GM19438 (cell line): ENCODE data around the gene PCBP3.

Experiments
- ATAC-seq: cut with Tn5 transposase; IDR thresholded peaks from one replicate; pipeline ENCODE4 v1.9.1; 2021; ENCODE audit warnings: low read depth; ENCODE audit not compliant: unreplicated experiment

PCBP3 gene

DNA sequence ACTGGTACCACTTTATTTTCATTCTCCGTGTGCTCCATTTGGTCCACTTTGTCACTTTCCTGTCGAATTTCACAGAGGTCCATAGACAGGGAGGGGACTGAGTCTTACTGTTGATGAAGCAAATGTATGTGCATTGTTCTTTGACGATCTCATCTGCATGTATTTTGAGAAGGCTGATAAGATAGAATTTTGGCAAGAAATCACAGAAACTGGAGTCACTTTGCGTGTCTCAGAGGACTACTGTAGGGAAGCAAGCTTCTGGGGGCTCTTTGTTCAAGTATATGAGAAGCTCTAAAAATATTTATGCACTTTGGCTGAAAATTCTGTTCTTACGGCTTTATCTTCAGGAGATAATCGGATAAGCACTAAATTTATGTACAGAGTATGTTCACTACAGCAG, 78.1 kb downstream of the PCBP3 start:
- no peak for ATAC-seq

GRCh38 chr21:45723049-45723958, 79.8 kb downstream of the PCBP3 start:
- ATAC-seq = no peak

GRCh38 chr21:45724345-45724961, 80.9 kb downstream of the PCBP3 start:
- no peak for ATAC-seq

- ATAC-seq = no peak
These were observed 81.7 kb downstream of the PCBP3 start for GRCh38 chr21:45724994-45725843.

DNA sequence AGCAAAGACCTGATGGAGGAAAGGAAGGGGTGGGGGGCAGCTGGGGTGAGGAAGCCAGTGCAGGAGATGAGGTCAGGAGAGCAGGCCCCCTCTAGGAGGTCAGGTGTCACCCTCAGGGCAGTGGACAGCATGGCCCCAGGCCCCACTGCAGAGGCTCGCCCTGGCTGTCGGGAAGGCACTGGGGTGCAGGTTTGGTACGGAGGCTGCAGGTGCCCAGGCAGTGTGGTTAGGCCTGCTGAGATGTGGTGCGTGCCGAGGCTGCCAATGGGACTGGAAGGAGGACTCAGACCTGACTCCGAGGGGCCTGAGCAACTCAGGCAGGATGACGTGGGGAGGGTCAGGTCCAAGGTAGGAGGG, 82.3 kb downstream of the PCBP3 start:
- ATAC-seq = no peak

GRCh38 chr21:45726438-45726837, 82.9 kb downstream of the PCBP3 start:
- no peak for ATAC-seq

GRCh38 chr21:45727390-45727789, 83.9 kb downstream of the PCBP3 start:
- no peak for ATAC-seq

- ATAC-seq = no peak
These were observed 91.9 kb downstream of the PCBP3 start for GRCh38 chr21:45735259-45736000.

- no peak for ATAC-seq
These were observed 92.6 kb downstream of the PCBP3 start for GRCh38 chr21:45736042-45736689.

- no peak for ATAC-seq
These were observed 93.4 kb downstream of the PCBP3 start for GRCh38 chr21:45736690-45737484.

DNA sequence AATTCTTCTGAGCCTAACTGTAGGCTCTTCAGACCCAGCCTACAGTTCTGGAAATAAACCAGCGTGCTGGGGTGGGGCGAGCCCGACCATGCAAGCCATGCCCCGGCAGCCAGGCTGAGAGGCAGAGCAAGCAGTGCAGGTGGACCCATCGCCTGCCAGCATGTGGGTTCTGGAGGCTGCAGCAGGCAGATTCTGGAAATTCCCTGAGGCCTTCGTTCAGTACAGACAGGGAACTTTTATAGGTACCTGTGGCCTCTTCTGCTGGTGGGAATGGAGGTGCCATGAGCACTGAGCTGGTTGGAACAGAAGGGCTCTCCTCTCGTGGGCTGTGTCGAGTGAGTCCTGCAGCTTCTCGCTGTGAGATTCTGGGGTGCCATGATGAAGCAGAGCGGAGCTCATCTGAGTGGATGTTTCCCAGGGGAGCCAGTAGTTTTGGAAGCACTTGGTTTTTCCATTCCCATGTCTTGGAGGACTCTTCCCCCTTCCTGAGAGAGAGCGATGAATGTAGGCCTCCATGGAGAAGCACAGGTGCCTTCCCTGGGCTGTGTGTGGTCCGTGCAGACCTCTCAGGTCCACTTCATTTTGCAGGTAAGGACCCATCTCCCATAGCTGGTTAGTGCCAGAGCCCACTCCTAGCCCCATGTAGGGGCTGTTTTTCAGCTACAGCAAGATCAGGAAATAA, 94.1 kb downstream of the PCBP3 start:
- no peak for ATAC-seq

DNA sequence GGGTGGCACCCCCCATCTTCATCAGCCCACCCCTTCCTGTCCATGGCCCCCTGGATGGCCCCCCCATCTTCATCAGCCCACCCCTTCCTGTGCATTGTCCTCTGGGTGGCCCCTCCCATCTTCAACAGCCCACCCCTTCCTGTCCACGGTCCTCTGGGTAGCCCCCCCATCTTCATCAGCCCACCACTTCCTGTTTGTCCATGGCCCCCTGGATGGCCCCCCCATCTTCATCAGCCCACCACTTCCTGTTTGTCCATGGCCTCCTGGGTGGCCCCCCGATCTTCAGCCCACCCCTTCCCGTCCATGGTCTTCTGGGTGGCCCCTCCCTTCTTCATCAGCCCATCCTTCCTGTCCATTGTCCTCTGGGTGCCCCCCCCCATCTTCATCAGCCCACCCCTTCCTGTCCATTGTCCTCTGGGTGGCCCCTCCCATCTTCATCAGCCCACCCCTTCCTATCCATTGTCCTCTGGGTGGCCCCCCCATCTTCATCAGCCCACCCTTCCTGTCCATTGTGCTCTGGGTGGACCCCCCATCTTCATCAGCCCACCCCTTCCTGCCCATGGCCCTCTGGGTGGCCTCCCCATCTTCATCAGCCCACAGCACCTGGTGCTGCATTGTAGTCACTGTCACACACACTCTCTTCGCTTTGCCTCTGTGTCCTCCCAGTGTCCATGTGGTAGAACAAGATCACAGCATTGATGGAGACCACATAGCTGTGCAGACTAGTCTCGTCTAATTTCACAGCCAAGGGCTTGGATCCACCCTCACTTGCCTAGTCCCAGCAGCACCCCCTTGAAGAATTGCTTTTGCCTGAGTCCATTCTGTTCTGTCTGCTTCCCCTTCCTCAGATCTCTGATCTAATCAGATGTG, 95.9 kb downstream of the PCBP3 start:
- ATAC-seq = no peak

- no peak for ATAC-seq
These were observed 96.5 kb downstream of the PCBP3 start for GRCh38 chr21:45740088-45740440.

DNA sequence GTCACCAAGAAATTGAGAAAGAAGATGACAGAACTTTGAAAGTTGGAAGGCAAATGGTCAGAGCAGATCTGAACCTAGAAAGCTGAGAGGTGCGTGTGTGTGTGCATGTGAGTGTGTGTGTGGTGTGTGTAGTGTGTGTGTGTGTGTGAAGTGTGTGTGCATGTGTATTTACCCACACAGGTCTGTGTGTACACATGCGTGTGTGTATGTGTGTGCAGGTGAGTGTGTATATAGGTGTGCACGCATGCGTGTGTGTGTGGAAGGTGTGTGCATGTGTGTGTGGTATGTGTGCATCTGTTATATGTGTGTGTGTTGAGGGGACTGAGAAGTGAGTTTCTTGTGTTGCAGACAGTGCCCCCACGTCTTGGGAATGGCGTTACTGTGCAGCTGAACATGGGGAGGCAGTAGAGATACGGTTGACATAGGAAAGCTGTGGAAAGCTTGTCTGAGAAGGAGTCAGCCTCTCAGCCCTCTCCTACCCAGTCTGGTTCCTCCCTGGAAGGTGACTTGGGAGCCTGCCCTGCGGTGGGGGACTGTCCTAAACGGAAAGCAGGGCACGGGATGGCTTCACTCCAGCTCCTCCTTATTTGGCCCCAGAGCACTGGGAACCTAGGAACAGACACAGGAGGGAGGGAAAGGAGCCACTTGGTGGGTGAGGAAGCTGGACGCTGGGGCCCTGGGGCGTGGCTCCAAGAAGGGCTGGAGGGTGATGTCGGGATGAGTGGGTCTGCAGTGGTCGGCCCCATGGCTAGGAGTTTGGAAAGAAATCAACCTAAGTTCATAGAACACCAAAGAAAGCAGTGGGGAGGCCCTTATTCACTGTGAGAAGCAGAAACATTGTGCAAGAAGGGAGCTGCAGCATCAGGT, 97.2 kb downstream of the PCBP3 start:
- no peak for ATAC-seq

GRCh38 chr21:45741691-45742090, 98.2 kb downstream of the PCBP3 start:
- no peak for ATAC-seq

DNA sequence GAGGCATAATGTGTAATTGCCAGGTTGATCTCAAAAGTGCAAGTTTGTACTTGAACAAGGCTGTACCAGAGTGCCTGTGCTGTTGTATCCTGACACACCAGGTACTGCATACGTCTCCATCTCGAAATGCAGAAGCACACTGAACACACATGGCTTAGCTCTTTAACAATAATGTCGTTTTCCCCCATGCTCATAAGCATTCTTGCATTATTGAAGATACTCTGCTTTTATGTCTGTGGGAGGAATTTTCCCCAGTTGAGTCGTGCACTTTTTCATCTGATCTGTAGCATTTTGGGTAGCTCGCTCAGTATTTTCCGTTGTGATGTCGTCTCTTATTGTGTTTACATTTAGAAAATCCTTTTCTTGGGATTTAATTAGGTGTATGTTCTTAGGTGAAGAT, 98.7 kb downstream of the PCBP3 start:
- ATAC-seq = no peak

- ATAC-seq = no peak
These were observed 101.7 kb downstream of the PCBP3 start for GRCh38 chr21:45745256-45745655.
